Keratinocyte (primary cell): ENCODE data around the gene TRIM10. TPM values are rescaled to one million over a fixed set of nuclear protein-coding genes. Genes with fewer than 3 reads are reported as not detected.

Experiments used
- DNase-seq: peaks from one replicate; pipeline ENCODE4 v3.0.0-alpha.2; 2011; ENCODE audit warnings: low read depth, missing footprints, low spot score
- FAIRE-seq: peaks from 2 replicates; lab custom pipeline; 2011; peaks lifted over from hg19 to GRCh38; lab: Jason Lieb, UNC
- H2AFZ ChIP-seq: 2 replicates; pipeline ENCODE4 v1.6.0; 2012; ENCODE audit warnings: low read length, control low read depth, inconsistent platforms; ENCODE audit not compliant: control insufficient read depth
- H3K27ac ChIP-seq: 2 replicates; pipeline ENCODE4 v1.5.1; 2011; ENCODE audit warnings: low read length; ENCODE audit not compliant: control insufficient read depth, insufficient read depth
- H3K27me3 ChIP-seq: 3 replicates; pipeline ENCODE4 v1.6.0; 2011; ENCODE audit warnings: low read length; ENCODE audit not compliant: control insufficient read depth, insufficient read depth; ENCODE audit errors: extremely low read depth
- H3K36me3 ChIP-seq, 2 experiments: 2 replicates in 1 of 2; 3 replicates in 1 of 2; pipeline ENCODE4 v1.5.1; 2011; ENCODE audit warnings: low read length in 2 of 2, mild to moderate bottlenecking in 1 of 2; ENCODE audit not compliant: control insufficient read depth in 2 of 2, insufficient read depth in 2 of 2; ENCODE audit errors: extremely low read depth in 1 of 2
- H3K4me1 ChIP-seq: 3 replicates; pipeline ENCODE4 v1.5.1; 2011; ENCODE audit warnings: low read length; ENCODE audit not compliant: control insufficient read depth, insufficient read depth; ENCODE audit errors: extremely low read depth
- H3K4me2 ChIP-seq: 3 replicates; pipeline ENCODE4 v1.6.0; 2011; ENCODE audit warnings: low read depth, low read length; ENCODE audit not compliant: control insufficient read depth, insufficient read depth; ENCODE audit errors: extremely low read depth
- H3K4me3 ChIP-seq, 3 experiments: fragments of 200-600 bp in 1 of 3; sonication (generic) in 1 of 3; 2 replicates in 2 of 3; 3 replicates in 1 of 3; pipeline ENCODE4 v1.5.1; 2011 to 2016; ENCODE audit warnings: low read length in 3 of 3, mild to moderate bottlenecking in 3 of 3, control low read depth in 2 of 3, inconsistent platforms in 1 of 3, low read depth in 1 of 3, mixed read lengths in 1 of 3, mixed run types in 1 of 3, moderate library complexity in 1 of 3; ENCODE audit not compliant: control insufficient read depth in 2 of 3, insufficient read depth in 2 of 3; ENCODE audit errors: extremely low read depth in 1 of 3
- H3K79me2 ChIP-seq: 2 replicates; pipeline ENCODE4 v1.6.0; 2012; ENCODE audit warnings: low read length; ENCODE audit not compliant: control insufficient read depth, insufficient read depth
- H3K9ac ChIP-seq: 3 replicates; pipeline ENCODE4 v1.6.0; 2011; ENCODE audit warnings: low read length; ENCODE audit not compliant: control insufficient read depth, insufficient read depth; ENCODE audit errors: extremely low read depth
- H3K9me1 ChIP-seq: 3 replicates; pipeline ENCODE4 v1.6.0; 2011; ENCODE audit warnings: low read length; ENCODE audit not compliant: control insufficient read depth, insufficient read depth; ENCODE audit errors: extremely low read depth
- H3K9me3 ChIP-seq: 2 replicates; pipeline ENCODE4 v1.5.1; 2012; ENCODE audit warnings: low read depth, low read length; ENCODE audit not compliant: control insufficient read depth
- H4K20me1 ChIP-seq: 3 replicates; pipeline ENCODE4 v1.6.0; 2011; ENCODE audit warnings: low read length; ENCODE audit not compliant: control insufficient read depth, insufficient read depth; ENCODE audit errors: extremely low read depth
- CTCF ChIP-seq, 3 experiments: IDR thresholded peaks in 1 of 3; conservative IDR thresholded peaks in 1 of 3; optimal IDR thresholded peaks in 1 of 3; 2 replicates in 2 of 3; 3 replicates in 1 of 3; pipeline versions ENCODE3 to v1.5.1; 2011; ENCODE audit warnings: low read length in 3 of 3, mild to moderate bottlenecking in 3 of 3, moderate library complexity in 2 of 3, control low read depth in 1 of 3, inconsistent platforms in 1 of 3; ENCODE audit not compliant: insufficient read depth in 2 of 3; ENCODE audit errors: extremely low read depth in 1 of 3
- EZH2 ChIP-seq: IDR thresholded peaks from one replicate; pipeline ENCODE4 v1.6.1; 2012; ENCODE audit warnings: inconsistent platforms, mild to moderate bottlenecking, low read length, moderate library complexity
- dilution Hi-C: fragments of 300-500 bp; cut with MboI; formaldehyde crosslinking; loops from one replicate; pipeline ENCODE4 v1.7.0; 2020; ENCODE audit warnings: low sequenced_read_pairs; ENCODE audit not compliant: extremely low pct_ligation_motif_present
- polyA plus RNA-seq, 5 experiments: library from polyadenylated mRNA; depleted of rRNA in 3 of 5; stranded (reverse) in 3 of 5; stranded (forward) in 1 of 5; unstranded in 1 of 5; fragments of >200 nt; gene quantifications; 1 replicate in 1 of 5; 2 replicates in 3 of 5; 3 replicates in 1 of 5; pipeline versions ENCODE4 v1.2.1 to v1.2.3, GENCODE V29; 2011 to 2012; ENCODE audit warnings: missing spikeins in 2 of 5, low read depth in 1 of 5, low replicate concordance in 1 of 5

TRIM10 gene
- polyA plus RNA-seq, 1 donor (not counting 4 experiments of a cell fraction or from before 2014, with no cell fraction given): not detected

- TF ChIP-seq EZH2 (no peak), CTCF (optimal IDR thresholded peaks at IDR 0.05 in 1 of 3, IDR thresholded peaks at IDR 0.05 in 1 of 3, conservative IDR thresholded peaks at IDR 0.05 in 1 of 3; ENCODE audit: extremely low read depth in 1 of 3, insufficient read depth in 2 of 3, low read length in 3 of 3) (no peak)
- dilution Hi-C loops: no loop called here
- Histone ChIP-seq H3K9me3 (no peaks in the 10 kb centered on the region), H3K4me3 (no peak overlapping the region), H3K4me2 (no peak overlapping the region), H3K9me1 (no peaks in the 10 kb centered on the region), H3K27ac (no peak overlapping the region), H4K20me1 (no peaks in the 10 kb centered on the region), H3K36me3 (no peaks in the 10 kb centered on the region), H3K9ac (no peak overlapping the region), H3K27me3 (peaks cover 23% of the 10 kb centered on the region), H2AFZ (no peak overlapping the region), H3K4me1 (no peaks in the 10 kb centered on the region), H3K79me2 (no peaks in the 10 kb centered on the region)
- no peak for FAIRE-seq
- DNase-seq: no peak
These were observed 11.8 kb downstream of the TRIM10 start for GRCh38 chr6:30149234-30149633.

- FAIRE-seq (no peak), DNase-seq (no peak)
- Histone ChIP-seq H3K9me3 (no peaks in the 10 kb centered on the region), H3K4me1 (no peaks in the 10 kb centered on the region), H3K4me3 (no peak overlapping the region), H4K20me1 (no peaks in the 10 kb centered on the region), H3K9me1 (no peaks in the 10 kb centered on the region), H3K4me2 (no peak overlapping the region), H2AFZ (no peak overlapping the region), H3K79me2 (no peaks in the 10 kb centered on the region), H3K27me3 (peaks cover 16% of the 10 kb centered on the region), H3K36me3 (no peaks in the 10 kb centered on the region), H3K9ac (no peak overlapping the region), H3K27ac (no peak overlapping the region)
- TF ChIP-seq EZH2: no peak
- no peak for TF ChIP-seq CTCF (optimal IDR thresholded peaks at IDR 0.05 in 1 of 3, IDR thresholded peaks at IDR 0.05 in 1 of 3, conservative IDR thresholded peaks at IDR 0.05 in 1 of 3; ENCODE audit: extremely low read depth in 1 of 3, insufficient read depth in 2 of 3, low read length in 3 of 3)
- dilution Hi-C loops: no loop called here
These were observed 13.9 kb downstream of the TRIM10 start for GRCh38 chr6:30147096-30147495.
